Measurements from ENCODE around the gene ATP7B.

ATP7B gene

DNA sequence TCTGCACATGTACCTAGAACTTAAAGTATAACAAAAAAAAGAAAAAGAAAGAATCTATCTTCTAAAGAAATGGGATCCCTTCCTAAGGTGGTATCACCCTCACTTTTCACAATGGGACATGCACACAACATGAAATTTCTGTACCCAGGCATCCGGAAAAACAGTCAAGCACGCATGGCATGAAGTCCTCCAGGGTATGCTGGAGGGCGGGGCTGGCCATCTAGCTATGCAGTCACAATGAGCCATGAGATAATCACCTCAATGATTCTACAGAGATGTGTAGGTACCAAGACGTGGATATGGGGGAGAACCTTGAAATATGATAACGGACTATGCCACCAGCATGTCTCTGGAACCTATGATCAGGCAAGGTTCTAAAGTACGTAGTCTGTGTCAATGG lies 79.6 kb downstream of the ATP7B start:
- TF ChIP-seq CTCF (conservative IDR thresholded peaks at IDR 0.05; ENCODE audit: low read depth) = no peak
- ChIA-PET POLR2A (ENCODE audit: low non-redundant PET) (no interaction called here), CTCF (no interaction called here)
- no peak overlapping the region for H3K27ac ChIP-seq
- no peak for DNase-seq (ENCODE audit: low spot score)

GRCh38 chr13:51929699-51930098 lies 81.6 kb downstream of the ATP7B start:
- no peak for DNase-seq (ENCODE audit: low spot score)
- POLR2A ChIA-PET (ENCODE audit: low non-redundant PET) = no interaction called here
- no peak for TF ChIP-seq CTCF (conservative IDR thresholded peaks at IDR 0.05; ENCODE audit: low read depth)
- CTCF ChIA-PET = interaction anchor here (0.6 kb wide), 2 partner anchors 781 to 800 kb away, joined by 3 read pairs; no protein-coding TSS in a partner anchor
- no peak overlapping the region for H3K27ac ChIP-seq

DNA sequence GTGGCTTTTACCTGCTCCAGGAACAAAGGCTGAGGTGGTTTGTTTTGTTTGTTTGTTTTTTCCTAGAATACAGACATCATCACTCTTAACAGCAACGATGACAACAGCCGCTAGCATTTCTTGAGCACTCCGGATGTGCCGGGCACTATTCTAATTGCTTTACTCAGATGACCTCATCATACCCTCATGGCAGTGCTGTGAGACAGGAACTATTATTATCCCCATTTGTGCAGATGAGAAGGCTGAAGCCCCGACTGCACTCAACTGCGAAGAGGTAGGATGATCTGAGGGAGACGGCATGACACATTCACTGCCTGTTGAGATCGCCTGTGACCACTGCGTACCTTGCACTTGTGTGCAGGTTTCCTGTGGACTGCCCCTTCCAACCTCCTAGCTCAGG lies 83.0 kb downstream of the ATP7B start:
- POLR2A ChIA-PET (ENCODE audit: low non-redundant PET) = no interaction called here
- CTCF ChIA-PET = no interaction called here
- no peak for DNase-seq (ENCODE audit: low spot score)
- no peak for TF ChIP-seq CTCF (conservative IDR thresholded peaks at IDR 0.05; ENCODE audit: low read depth)
- no peak overlapping the region for H3K27ac ChIP-seq

- ChIA-PET CTCF (interaction anchor here (0.6 kb wide), 1 partner anchor 15 kb away, joined by 3 read pairs; no protein-coding TSS in a partner anchor), POLR2A (ENCODE audit: low non-redundant PET) (no interaction called here)
- no peak for TF ChIP-seq CTCF (conservative IDR thresholded peaks at IDR 0.05; ENCODE audit: low read depth)
- no peak overlapping the region for H3K27ac ChIP-seq
- no peak for DNase-seq (ENCODE audit: low spot score)
Measured at GRCh38 chr13:51927129-51927528, 84.1 kb downstream of the ATP7B start.

GRCh38 chr13:51926528-51926885 lies 84.7 kb downstream of the ATP7B start:
- CTCF ChIA-PET = interaction anchor here (0.6 kb wide), 1 partner anchor 14 kb away, joined by 3 read pairs; no protein-coding TSS in a partner anchor
- no peak for DNase-seq (ENCODE audit: low spot score)
- POLR2A ChIA-PET (ENCODE audit: low non-redundant PET) = no interaction called here
- TF ChIP-seq CTCF (conservative IDR thresholded peaks at IDR 0.05; ENCODE audit: low read depth) = no peak
- H3K27ac ChIP-seq = no peak overlapping the region

GRCh38 chr13:51925865-51926527 lies 85.3 kb downstream of the ATP7B start:
- ChIA-PET CTCF (interaction anchor here (0.5 to 0.6 kb wide), 2 partner anchors 30 to 1641 kb away, joined by 3 to 4 read pairs; no protein-coding TSS in a partner anchor), POLR2A (ENCODE audit: low non-redundant PET) (no interaction called here)
- DNase-seq (ENCODE audit: low spot score) = no peak
- H3K27ac ChIP-seq = no peak overlapping the region
- TF ChIP-seq CTCF (conservative IDR thresholded peaks at IDR 0.05; ENCODE audit: low read depth) = no peak
